Heart left ventricle (tissue), 16 donors: ENCODE results near the gene SYF2. TPM values are rescaled to one million over a fixed set of nuclear protein-coding genes. Genes with fewer than 3 reads are reported as not detected.
"Not testable (repeated sequence)": the region's sequence is repeated elsewhere in the genome, so short reads cannot be mapped to it uniquely, and the experiment has no call there.

Experiments
- ATAC-seq, 4 donors: fragments of 200-7000 bp; cut with Tn5 transposase; one replicate each; pipeline ENCODE4 v1.9.1; 2020 to 2022; ENCODE audit warnings: moderate library complexity in 4 of 4, mild to moderate bottlenecking in 3 of 4, moderate number of reproducible peaks in 1 of 4
- DNase-seq, 5 donors: peaks; one replicate each; pipeline ENCODE4 v3.0.0-alpha.2; 2020
- H3K27ac ChIP-seq, 12 donors: fragments of 200-600 bp; sonication (generic) in 4 of 12; one replicate each; pipeline versions ENCODE4 v1.5.0 to v1.8.0; 2016 to 2022; ENCODE audit warnings: mild to moderate bottlenecking in 2 of 12
- H3K27me3 ChIP-seq, 9 donors: fragments of 200-600 bp; sonication (generic) in 2 of 9; one replicate each; pipeline versions ENCODE4 v1.5.1 to v1.8.0; 2016 to 2022; ENCODE audit warnings: mild to moderate bottlenecking in 3 of 9
- H3K36me3 ChIP-seq, 9 donors: fragments of 200-600 bp; sonication (generic) in 2 of 9; one replicate each; pipeline versions ENCODE4 v1.5.0 to v1.8.0; 2018 to 2022; ENCODE audit warnings: mild to moderate bottlenecking in 2 of 9
- H3K4me1 ChIP-seq, 12 donors: fragments of 200-600 bp; sonication (generic) in 4 of 12; one replicate each; pipeline versions ENCODE4 v1.5.0 to v1.8.0; 2016 to 2022; ENCODE audit warnings: mild to moderate bottlenecking in 3 of 12
- H3K4me3 ChIP-seq, 12 donors: fragments of 200-600 bp; sonication (generic) in 4 of 12; one replicate each; pipeline versions ENCODE4 v1.5.0 to v1.8.0; 2017 to 2022; ENCODE audit warnings: mild to moderate bottlenecking in 9 of 12, moderate library complexity in 4 of 12
- H3K9me3 ChIP-seq, 12 donors: fragments of 200-600 bp; sonication (generic) in 4 of 12; one replicate each; pipeline versions ENCODE4 v1.5.0 to v1.8.0; 2016 to 2022; ENCODE audit warnings: mild to moderate bottlenecking in 1 of 12
- CTCF ChIP-seq, 12 donors: fragments of 200-600 bp; sonication (generic) in 4 of 12; IDR thresholded peaks; one replicate each; pipeline versions ENCODE4 v1.5.0 to v1.8.0; 2018 to 2022; ENCODE audit warnings: antibody characterized with exemption in 12 of 12, mild to moderate bottlenecking in 5 of 12
- POLR2A ChIP-seq, 2 donors: fragments of 450-650 bp; IDR thresholded peaks; one replicate each; pipeline ENCODE4 v1.6.1; 2017; ENCODE audit warnings: antibody characterized with exemption in 2 of 2, mild to moderate bottlenecking in 2 of 2, moderate library complexity in 2 of 2
- WGBS, 4 donors: extraction: QIAGEN DNeasy Blood & Tissue Kit in 2 of 4; methylation state at CpG; one replicate each; pipeline versions ENCODE4 v1.1.5 to v1.1.7; 2013 to 2018; 5-methylcytosine and 5-hydroxymethylcytosine counted together
- intact Hi-C, 10 donors: fragments of 100-400 bp; cut with DNase I; formaldehyde crosslinking; loops; one replicate each; pipeline versions ENCODE4 v1.11.1 to v1.14.2; 2022
- polyA plus RNA-seq, 2 donors: library from polyadenylated mRNA; stranded (reverse); fragments of 200-250 nt; gene quantifications; one replicate each; pipeline ENCODE4 v1.2.3, GENCODE V29; 2013
- total RNA-seq, 9 donors: library from RNA; depleted of rRNA in 2 of 9; stranded (reverse); fragments of >200 nt in 2 of 9; fragmentation: NEBNext Ultra II Directional in 3 of 9; extraction: Animal tissue kit (Norgen Biotek cat#: 25700) in 3 of 9; gene quantifications; one replicate each; pipeline versions ENCODE4 v1.1.0 to v1.2.4, GENCODE V29; 2016 to 2023
- donor health status: ischemic (EF 13 %, LVEDD 7.1; RV severe dilation, severe dysfunction).
- donor health status: healthy with polysubstance abuse.
- donor health status: DM: no; HTN: yes; CAD: no.
- donor health status: DM: no; HTN: no; CAD: no.
- donor health status: ischemic (EF 25% LVEDD 6.9; RV normal size, moderate dysfunction).
- donor health status: ischemic (EF 25% LVEDD 5.7; RV mildly dilated, moderate dysfunction).
- donor health status: healthy.
- donor health status: DM: yes; HTN: yes; CAD: no.
- donor health status: ischemic (EF 35%, LVEDD 5.7; RV mildly dilated, moderate dysfunction).
- donor health status: nonischemic (EF 11% LVEDD 7.7; RV severe dilation, severe dysfunction).
- donor health status: DM: yes; HTN: yes; CAD: no.
- donor health status: PGD.
- donor health status: ischemic (EF 29% LVEDD 5.4; RV normal size, mild dysfunction).
- donor health status: nonischemic (EF 23%, LVEDD 6.1; RV moderate dilation, normal function).

SYF2 gene
- total and polyA plus RNA-seq, 11 donors = 25.0 to 60.3 (median 35.4) TPM

DNA sequence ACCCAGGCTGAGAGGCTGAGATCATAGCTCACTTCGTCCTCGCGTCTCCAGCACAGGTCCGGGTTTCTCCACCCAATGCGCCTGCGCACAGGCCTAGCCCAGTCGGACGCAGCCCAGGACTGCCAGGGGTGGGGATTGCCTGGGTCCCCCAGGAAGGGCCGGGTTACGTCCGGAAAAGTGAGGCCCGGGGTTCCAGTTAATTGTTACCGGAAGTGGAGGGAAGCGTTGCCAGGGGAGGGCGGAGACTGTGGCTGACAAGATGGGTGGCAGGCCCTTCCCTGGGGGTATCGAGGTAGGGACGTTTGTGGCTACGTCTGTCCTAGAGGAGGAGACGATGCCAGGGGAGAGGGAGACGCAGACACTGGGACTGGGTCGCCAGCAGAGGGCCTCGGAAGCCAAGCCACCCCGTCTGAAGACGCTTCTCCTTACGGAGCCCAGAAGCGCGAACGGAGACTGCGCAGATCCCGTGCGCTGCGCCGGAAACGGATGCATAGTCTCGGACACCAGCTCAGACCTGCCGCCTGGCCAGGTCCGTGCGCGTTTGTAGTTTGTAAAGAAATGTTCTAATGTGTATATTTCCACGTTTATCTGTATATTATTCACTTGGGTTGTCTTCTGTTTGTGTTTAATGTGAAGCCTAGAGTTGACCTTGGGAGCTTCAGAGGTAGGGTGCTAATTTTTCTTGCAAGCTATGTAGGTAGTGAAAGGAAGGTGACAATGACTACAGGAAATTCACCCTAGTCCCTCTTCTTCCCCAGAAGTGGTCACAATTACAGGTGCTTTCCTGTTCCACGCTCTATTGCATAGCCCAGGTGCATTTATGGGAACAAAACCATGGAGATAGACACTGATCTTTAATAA lies 7.6 kb upstream of the SYF2 start:
- H3K9me3 ChIP-seq = no peaks in the 10 kb centered on the region
- intact Hi-C loops = loop anchor here in 3 of 10 donors (10.0 kb wide), 3 partner anchors 285 to 755 kb away; partner anchors contain the start of genes MTFR1L (in 1 of the 3) and PAFAH2 (in 1 of the 3)
- DNase-seq = peak; percentile 90 to 95 (median 93)
- WGBS, 4 donors = 1 to 2% (median 1%) methylated on average over 38 to 41 of the region's 41 CpGs
- peaks cover 5 to 79% (median 39%) of the 10 kb centered on the region in 12 donors for H3K4me1 ChIP-seq
- no peaks in the 10 kb centered on the region for H3K27me3 ChIP-seq
- peak overlapping the region in 11 of 12 donors; percentile 24 to 64 (median 53) for H3K4me3 ChIP-seq
- peak overlapping the region; percentile 75 to 97 (median 89) for H3K27ac ChIP-seq
- peaks cover 0 to 50% (median 47%) of the 10 kb centered on the region in 9 donors for H3K36me3 ChIP-seq
- ATAC-seq = peak; percentile 91 to 95 (median 94)
- TF ChIP-seq CTCF (IDR thresholded peaks at IDR 0.05) (peak; percentile 46 to 80 (median 61)), POLR2A (IDR thresholded peaks at IDR 0.05) (peak in 1 of 2 donors; percentile 47)

DNA sequence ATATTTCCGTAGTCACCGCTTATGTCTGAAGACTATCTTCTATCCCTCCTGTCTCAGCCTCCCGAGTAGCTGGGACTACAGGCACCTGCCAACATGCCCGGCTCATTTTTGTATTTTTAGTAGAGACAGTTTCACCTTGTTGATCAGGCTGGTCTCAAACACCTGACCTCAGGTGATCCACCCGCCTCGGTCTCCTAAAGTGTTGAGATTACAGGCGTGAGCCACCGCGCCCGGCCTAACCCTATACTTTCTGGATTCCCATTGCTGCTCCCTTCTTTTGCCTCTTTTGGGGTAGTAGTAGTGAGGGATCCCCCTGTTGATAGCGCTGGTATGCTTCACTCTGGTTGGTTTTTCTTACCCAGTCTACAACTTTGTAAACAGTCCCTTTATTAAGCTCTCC lies 5.7 kb upstream of the SYF2 start:
- ATAC-seq (no peak), DNase-seq (no peak)
- Histone ChIP-seq H3K36me3 (peaks cover 0 to 43% (median 33%) of the 10 kb centered on the region in 9 donors), H3K4me3 (no peak overlapping the region), H3K27ac (peak overlapping the region in 1 of 12 donors; percentile 97), H3K27me3 (no peaks in the 10 kb centered on the region), H3K9me3 (no peaks in the 10 kb centered on the region), H3K4me1 (peaks cover 5 to 73% (median 40%) of the 10 kb centered on the region in 12 donors)
- 92 to 93% (median 93%) methylated on average over 11 of the region's 11 CpGs for WGBS, 4 donors
- TF ChIP-seq POLR2A (IDR thresholded peaks at IDR 0.05) (no peak), CTCF (IDR thresholded peaks at IDR 0.05) (no peak)
- intact Hi-C loops = no loop called here

- ATAC-seq, H3K27ac ChIP-seq, H3K9me3 ChIP-seq, H3K27me3 ChIP-seq, H3K4me3 ChIP-seq, DNase-seq, intact Hi-C loops: not testable (repeated sequence)
- H3K4me1 ChIP-seq = peaks cover 5 to 67% (median 45%) of the 10 kb centered on the region in 12 donors
- peaks cover 0 to 25% (median 17%) of the 10 kb centered on the region in 9 donors for H3K36me3 ChIP-seq
- 93 to 96% (median 96%) methylated on average over 7 of the region's 7 CpGs for WGBS, 4 donors
Measured at GRCh38 chr1:25236261-25236660, 4.0 kb upstream of the SYF2 start.

DNA sequence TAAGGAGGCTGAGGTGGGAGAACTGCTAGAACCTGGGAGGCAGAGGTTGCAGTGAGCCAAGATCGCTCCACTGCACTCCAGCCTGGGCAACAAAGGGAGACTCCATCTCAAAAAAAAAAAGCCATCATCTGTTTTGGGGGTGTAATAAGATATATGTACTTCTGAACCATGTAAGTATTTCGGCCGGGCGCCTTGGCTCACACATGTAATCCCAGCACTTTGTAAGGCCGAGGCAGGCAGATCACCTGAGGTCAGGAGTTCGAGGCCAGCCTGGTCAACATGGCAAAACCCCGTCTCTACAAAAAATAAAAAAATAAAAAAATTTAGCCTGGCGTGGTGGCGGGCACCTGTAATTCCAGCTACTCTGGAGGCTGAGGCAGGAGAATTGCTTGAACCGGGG lies 3.1 kb upstream of the SYF2 start:
- DNase-seq, H3K27me3 ChIP-seq, intact Hi-C loops, ATAC-seq, H3K9me3 ChIP-seq, H3K27ac ChIP-seq, H3K4me3 ChIP-seq: not testable (repeated sequence)
- WGBS, 4 donors = 92 to 99% (median 97%) methylated on average over 10 of the region's 10 CpGs
- Histone ChIP-seq H3K4me1 (peaks cover 1 to 64% (median 41%) of the 10 kb centered on the region in 12 donors), H3K36me3 (peaks cover 0 to 27% (median 20%) of the 10 kb centered on the region in 9 donors)
